Smooth muscle cell of the brain vasculature (primary cell): ENCODE data around the gene TPM1.
"Not testable (repeated sequence)": the region's sequence is repeated elsewhere in the genome, so short reads cannot be mapped to it uniquely, and the experiment has no call there.

Experiments
- DNase-seq: peaks from one replicate; pipeline ENCODE4 v3.0.0-alpha.2; 2012; ENCODE audit warnings: low read depth, low spot score

TPM1 gene

GRCh38 chr15:63094495-63094931, 52.0 kb downstream of the TPM1 start:
- DNase-seq: no peak

DNA sequence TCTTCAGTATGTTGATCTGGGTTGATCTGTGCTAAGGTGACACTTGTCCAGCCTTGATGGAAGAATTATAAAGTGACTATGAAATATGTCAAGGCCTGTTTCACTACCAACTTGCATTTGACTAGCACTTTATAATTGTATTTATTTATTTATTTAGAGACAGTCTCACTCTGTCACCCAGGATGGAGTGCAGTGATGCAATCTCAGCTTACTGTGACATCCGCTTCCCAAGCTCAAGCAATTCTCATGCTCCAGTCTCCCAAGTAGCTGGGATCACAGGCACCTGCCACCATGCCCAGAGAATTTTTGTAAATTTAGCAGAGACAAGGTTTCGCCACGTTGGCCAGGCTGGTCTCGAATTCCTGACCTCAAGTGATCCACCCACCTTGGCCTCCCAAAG, 53.6 kb downstream of the TPM1 start:
- DNase-seq: no peak

DNA sequence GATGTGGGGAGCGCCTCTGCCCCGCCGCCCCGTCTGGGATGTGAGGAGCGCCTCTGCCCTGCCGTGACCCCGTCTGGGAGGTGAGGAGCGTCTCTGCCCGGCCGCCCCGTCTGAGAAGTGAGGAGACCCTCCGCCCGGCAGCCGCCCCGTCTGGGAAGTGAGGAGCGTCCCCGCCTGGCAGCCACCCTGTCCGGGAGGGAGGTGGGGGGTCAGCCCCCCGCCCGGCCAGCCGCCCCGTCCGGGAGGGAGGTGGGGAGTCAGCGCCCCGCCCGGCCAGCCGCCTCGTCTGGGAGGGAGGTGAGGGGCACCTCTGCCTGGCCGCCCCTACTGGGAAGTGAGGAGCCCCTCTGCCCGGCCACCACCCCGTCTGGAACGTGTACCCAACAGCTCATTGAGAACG, 56.4 kb downstream of the TPM1 start:
- DNase-seq: not testable (repeated sequence)

DNA sequence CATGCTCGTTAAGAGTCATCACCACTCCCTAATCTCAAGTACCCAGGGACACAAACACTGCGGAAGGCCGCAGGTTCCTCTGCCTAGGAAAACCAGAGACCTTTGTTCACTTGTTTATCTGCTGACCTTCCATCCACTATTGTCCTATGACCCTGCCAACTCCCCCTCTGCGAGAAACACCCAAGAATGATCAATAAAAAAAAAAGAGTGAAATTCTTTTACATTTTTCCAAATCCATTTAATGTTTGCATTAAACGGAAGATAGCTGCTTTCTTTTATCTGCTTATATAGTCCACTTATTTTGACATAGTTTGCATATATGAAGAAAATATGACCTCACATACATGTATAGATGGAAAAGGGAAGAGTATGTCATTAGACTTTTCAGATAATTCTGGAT, 57.0 kb downstream of the TPM1 start:
- not testable (repeated sequence) for DNase-seq

GRCh38 chr15:63103416-63103815, 60.9 kb downstream of the TPM1 start:
- DNase-seq: no peak

DNA sequence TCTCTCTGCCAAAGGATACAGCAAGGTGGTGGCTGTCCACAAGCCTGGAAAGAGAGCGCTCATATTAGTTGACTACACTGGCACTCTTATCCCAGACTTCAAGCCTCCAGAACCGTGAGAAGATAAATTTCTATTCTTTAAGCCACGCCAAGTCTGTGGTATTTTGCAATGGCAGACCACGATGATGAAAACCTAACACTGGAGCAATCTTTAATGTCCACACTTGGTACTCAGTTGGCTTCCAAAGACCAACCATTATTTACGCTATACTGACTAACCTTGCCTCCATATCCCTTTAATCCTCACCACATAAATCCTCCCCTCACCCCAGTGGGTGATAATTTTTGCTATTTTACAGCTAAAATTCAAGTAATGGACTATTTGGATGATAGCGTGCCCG, 62.2 kb downstream of the TPM1 start:
- DNase-seq: no peak

GRCh38 chr15:63105354-63105753, 62.8 kb downstream of the TPM1 start:
- not testable (repeated sequence) for DNase-seq

GRCh38 chr15:63107895-63108546, 65.5 kb downstream of the TPM1 start:
- DNase-seq: peak; percentile 79

DNA sequence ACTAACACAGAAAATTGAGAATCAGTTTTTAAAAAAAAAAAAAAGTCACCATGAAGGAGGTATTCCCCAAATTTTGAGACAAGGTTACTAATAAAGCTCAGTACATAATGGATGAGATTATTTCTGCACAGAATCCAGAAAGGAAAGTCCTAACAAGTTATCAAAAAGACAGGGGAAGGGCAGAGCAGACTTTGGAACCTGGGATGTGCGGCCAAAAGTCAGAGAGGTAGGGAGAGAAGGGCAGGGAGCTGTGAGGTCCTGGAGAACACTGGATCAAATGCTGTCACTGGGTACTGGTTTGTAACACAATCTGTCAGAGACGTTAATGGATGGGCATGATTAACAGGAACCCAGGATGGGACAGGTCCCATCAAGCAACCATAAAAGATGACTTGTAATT, 67.0 kb downstream of the TPM1 start:
- DNase-seq: no peak

- no peak for DNase-seq
Observed at GRCh38 chr15:63109920-63110319, 67.4 kb downstream of the TPM1 start.

DNA sequence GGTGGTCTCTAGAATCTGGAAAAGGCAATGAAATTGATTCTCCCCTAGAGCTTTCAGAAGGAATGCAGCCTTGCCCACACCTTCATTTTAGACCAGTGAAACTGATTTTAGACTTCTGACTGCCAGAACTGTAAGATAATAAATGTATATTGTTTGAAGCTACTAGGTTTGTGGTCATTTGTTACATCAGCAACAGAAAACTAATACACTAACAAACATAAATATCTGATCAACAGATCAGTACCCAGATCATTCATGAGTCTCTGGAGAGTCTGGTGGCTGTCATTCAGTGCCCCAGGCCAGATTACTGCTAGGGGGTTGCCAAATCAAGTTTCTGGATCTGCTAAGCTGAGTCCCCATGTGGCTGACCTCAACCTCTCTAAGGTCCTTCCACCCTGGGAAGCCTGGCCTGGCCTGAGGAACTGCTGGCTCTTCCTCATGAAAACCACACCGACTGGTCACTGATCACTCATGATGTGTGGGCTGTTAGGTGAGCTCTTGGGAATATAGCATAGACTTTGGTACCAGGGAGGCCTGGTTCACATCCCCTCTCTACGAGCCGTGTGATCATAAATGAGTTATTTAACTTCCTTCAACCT, 68.0 kb downstream of the TPM1 start:
- DNase-seq: no peak

GRCh38 chr15:63111481-63111880, 68.9 kb downstream of the TPM1 start:
- no peak for DNase-seq

DNA sequence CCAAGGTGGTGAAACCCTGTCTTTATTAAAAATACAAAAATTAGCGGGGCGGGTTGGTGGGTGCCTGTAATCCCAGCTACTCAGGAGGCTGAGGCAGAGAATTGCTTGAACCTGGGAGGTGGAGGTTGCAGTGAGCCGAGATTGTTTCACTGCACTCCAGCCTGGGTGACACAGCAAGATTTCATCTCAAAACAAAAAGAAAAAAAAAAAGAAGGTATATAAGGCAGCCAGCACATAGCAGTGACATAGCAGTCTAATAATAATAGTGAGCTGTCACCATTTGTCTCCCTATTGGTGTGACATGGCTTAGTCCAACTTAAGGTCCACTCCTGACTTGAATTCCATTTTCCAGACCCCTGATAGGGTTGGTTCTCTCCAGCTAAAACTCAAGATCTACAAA, 70.3 kb downstream of the TPM1 start:
- DNase-seq: no peak

DNA sequence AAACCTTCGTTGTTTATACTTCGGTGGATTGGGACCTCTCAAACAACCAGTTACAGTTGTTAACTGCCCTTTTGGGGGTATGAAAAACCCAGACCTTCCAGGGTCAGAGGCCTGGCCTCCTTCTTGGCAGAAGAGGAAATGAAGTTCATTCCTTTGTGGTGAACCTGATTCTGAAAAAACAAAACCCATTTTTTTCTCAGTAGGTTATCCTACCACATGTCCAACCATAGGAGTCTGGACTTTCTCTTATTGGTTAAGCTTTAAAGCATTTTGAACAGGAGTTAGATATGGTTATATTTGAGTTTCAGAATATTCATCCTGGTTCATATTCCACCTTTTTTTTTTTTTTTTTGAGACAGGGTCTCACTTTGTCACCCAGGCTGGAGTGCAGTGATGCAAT, 71.9 kb downstream of the TPM1 start:
- no peak for DNase-seq
